ENCODE measurements around the gene SCIN.

Gene SCIN

GRCh38 chr7:12609561-12609960, 39.0 kb downstream of the SCIN start:
- no peak for TF ChIP-seq RAD21 (IDR thresholded peaks at IDR 0.05; ENCODE audit: low read depth)
- no peak for TF ChIP-seq TAF1 (IDR thresholded peaks at IDR 0.05; ENCODE audit: low read depth)
- no peak for TF ChIP-seq EP300 (IDR thresholded peaks at IDR 0.05; ENCODE audit: borderline replicate concordance)
- no peak for TF ChIP-seq MAX (IDR thresholded peaks at IDR 0.05)
- TF ChIP-seq TEAD4 (IDR thresholded peaks at IDR 0.05) = no peak
- TF ChIP-seq REST (IDR thresholded peaks at IDR 0.05; ENCODE audit: low read depth) = no peak
- TF ChIP-seq USF1 (IDR thresholded peaks at IDR 0.05) = no peak
- TF ChIP-seq CEBPB (IDR thresholded peaks at IDR 0.05) = no peak
- no peak for TF ChIP-seq YY1 (IDR thresholded peaks at IDR 0.05; ENCODE audit: low read depth)
- TF ChIP-seq NFIC (IDR thresholded peaks at IDR 0.05) = no peak
- no peak for TF ChIP-seq TCF12 (IDR thresholded peaks at IDR 0.05; ENCODE audit: low read depth)

- no peak for TF ChIP-seq CREB1 (IDR thresholded peaks at IDR 0.05; ENCODE audit: low read depth)
- no peak for TF ChIP-seq USF1 (IDR thresholded peaks at IDR 0.05)
- no peak for TF ChIP-seq TAF1 (IDR thresholded peaks at IDR 0.05; ENCODE audit: low read depth)
- TF ChIP-seq TEAD4 (IDR thresholded peaks at IDR 0.05) = no peak
- TF ChIP-seq TCF12 (IDR thresholded peaks at IDR 0.05; ENCODE audit: low read depth) = no peak
- no peak for TF ChIP-seq YY1 (IDR thresholded peaks at IDR 0.05; ENCODE audit: low read depth)
- no peak for TF ChIP-seq ZBTB7A (IDR thresholded peaks at IDR 0.05; ENCODE audit: low read depth)
- TF ChIP-seq FOXM1 (IDR thresholded peaks at IDR 0.05; ENCODE audit: borderline replicate concordance, low read depth) = no peak
- TF ChIP-seq CEBPB (IDR thresholded peaks at IDR 0.05) = no peak
- TF ChIP-seq EGR1 (IDR thresholded peaks at IDR 0.05) = no peak
- TF ChIP-seq REST (IDR thresholded peaks at IDR 0.05; ENCODE audit: low read depth) = no peak
- no peak for TF ChIP-seq RAD21 (IDR thresholded peaks at IDR 0.05; ENCODE audit: low read depth)
- no peak for TF ChIP-seq NFIC (IDR thresholded peaks at IDR 0.05)
- no peak for TF ChIP-seq EP300 (IDR thresholded peaks at IDR 0.05; ENCODE audit: borderline replicate concordance)
Measured at GRCh38 chr7:12610899-12611298, 40.4 kb downstream of the SCIN start.

- TF ChIP-seq FOXM1 (IDR thresholded peaks at IDR 0.05; ENCODE audit: borderline replicate concordance, low read depth) = no peak
- TF ChIP-seq EGR1 (IDR thresholded peaks at IDR 0.05) = no peak
- TF ChIP-seq NFIC (IDR thresholded peaks at IDR 0.05) = no peak
- no peak for TF ChIP-seq REST (IDR thresholded peaks at IDR 0.05; ENCODE audit: low read depth)
- no peak for TF ChIP-seq RAD21 (IDR thresholded peaks at IDR 0.05; ENCODE audit: low read depth)
- no peak for TF ChIP-seq USF1 (IDR thresholded peaks at IDR 0.05)
- no peak for TF ChIP-seq ZBTB7A (IDR thresholded peaks at IDR 0.05; ENCODE audit: low read depth)
- no peak for TF ChIP-seq CREB1 (IDR thresholded peaks at IDR 0.05; ENCODE audit: low read depth)
- no peak for TF ChIP-seq CEBPB (IDR thresholded peaks at IDR 0.05)
- no peak for TF ChIP-seq YY1 (IDR thresholded peaks at IDR 0.05; ENCODE audit: low read depth)
- TF ChIP-seq EP300 (IDR thresholded peaks at IDR 0.05; ENCODE audit: borderline replicate concordance) = no peak
- TF ChIP-seq MAX (IDR thresholded peaks at IDR 0.05) = no peak
- TF ChIP-seq TAF1 (IDR thresholded peaks at IDR 0.05; ENCODE audit: low read depth) = no peak
Measured at GRCh38 chr7:12612622-12613021, 42.1 kb downstream of the SCIN start.

- TF ChIP-seq RAD21 (IDR thresholded peaks at IDR 0.05; ENCODE audit: low read depth) = no peak
Measured at GRCh38 chr7:12619461-12620069, 49.0 kb downstream of the SCIN start.

All from Ishikawa (cell line).